Colon (tissue), 2 donors: ENCODE measurements around the gene PRKN.

ENCODE experiments used
- FAIRE-seq: peaks from 2 replicates; lab custom pipeline; 2012; peaks lifted over from hg19 to GRCh38; lab: Jason Lieb, UNC
- donor health status: control.
- donor health status: control.

The PRKN gene

GRCh38 chr6:162373868-162374267 lies 353.7 kb downstream of the PRKN start:
- no peak for FAIRE-seq

GRCh38 chr6:162373192-162373591 lies 354.4 kb downstream of the PRKN start:
- no peak for FAIRE-seq

GRCh38 chr6:162372106-162372505 lies 355.5 kb downstream of the PRKN start:
- FAIRE-seq: no peak

- FAIRE-seq: no peak
Observed at GRCh38 chr6:162371121-162371520, 356.4 kb downstream of the PRKN start.

GRCh38 chr6:162369091-162369490 lies 358.5 kb downstream of the PRKN start:
- FAIRE-seq: no peak

GRCh38 chr6:162364488-162364887 lies 363.1 kb downstream of the PRKN start:
- no peak for FAIRE-seq

- no peak for FAIRE-seq
Observed at GRCh38 chr6:162363757-162364156, 363.8 kb downstream of the PRKN start.

- no peak for FAIRE-seq
Observed at GRCh38 chr6:162360901-162361567, 366.5 kb downstream of the PRKN start.

GRCh38 chr6:162358625-162359024 lies 368.9 kb downstream of the PRKN start:
- no peak for FAIRE-seq

GRCh38 chr6:162345051-162345511 lies 382.5 kb downstream of the PRKN start:
- no peak for FAIRE-seq

- FAIRE-seq: no peak
Observed at GRCh38 chr6:162344646-162345010, 382.9 kb downstream of the PRKN start.

GRCh38 chr6:162343936-162344645 lies 383.5 kb downstream of the PRKN start:
- no peak for FAIRE-seq

- no peak for FAIRE-seq
Observed at GRCh38 chr6:162343198-162343935, 384.2 kb downstream of the PRKN start.

GRCh38 chr6:162337412-162337811 lies 390.2 kb downstream of the PRKN start:
- FAIRE-seq: no peak

- no peak for FAIRE-seq
Observed at GRCh38 chr6:162336359-162336758, 391.2 kb downstream of the PRKN start.

GRCh38 chr6:162332365-162332764 lies 395.2 kb downstream of the PRKN start:
- no peak for FAIRE-seq

- FAIRE-seq: no peak
Observed at GRCh38 chr6:162331911-162332310, 395.7 kb downstream of the PRKN start.

GRCh38 chr6:162325826-162326225 lies 401.7 kb downstream of the PRKN start:
- FAIRE-seq: no peak

GRCh38 chr6:162325051-162325450 lies 402.5 kb downstream of the PRKN start:
- no peak for FAIRE-seq

GRCh38 chr6:162315291-162315690 lies 412.3 kb downstream of the PRKN start:
- FAIRE-seq: no peak

GRCh38 chr6:162313922-162314660 lies 413.5 kb downstream of the PRKN start:
- no peak for FAIRE-seq

GRCh38 chr6:162307865-162308264 lies 419.7 kb downstream of the PRKN start:
- no peak for FAIRE-seq
